IPS-15b (cell line): ENCODE results near the gene SLC12A9.
"Not testable (repeated sequence)": the region's sequence is repeated elsewhere in the genome, so short reads cannot be mapped to it uniquely, and the experiment has no call there.

Experiments
- H3K27me3 ChIP-seq: one replicate; pipeline ENCODE4 v1.6.1; 2013; ENCODE audit warnings: low read length; ENCODE audit not compliant: control insufficient read depth, insufficient read depth
- H3K36me3 ChIP-seq: one replicate; pipeline ENCODE4 v1.6.1; 2013; ENCODE audit warnings: low read length; ENCODE audit not compliant: control insufficient read depth, insufficient read depth
- H3K4me1 ChIP-seq: one replicate; pipeline ENCODE4 v1.6.1; 2013; ENCODE audit warnings: mild to moderate bottlenecking, low read length; ENCODE audit not compliant: control insufficient read depth, insufficient read depth
- H3K4me3 ChIP-seq: one replicate; pipeline ENCODE4 v1.5.1; 2013; ENCODE audit warnings: low read depth, low read length
- H3K9ac ChIP-seq: one replicate; pipeline ENCODE4 v1.6.1; 2013; ENCODE audit warnings: low read depth, mild to moderate bottlenecking, low read length
- H3K9me3 ChIP-seq: one replicate; pipeline ENCODE4 v1.6.1; 2013; ENCODE audit warnings: mild to moderate bottlenecking, low read length; ENCODE audit not compliant: control insufficient read depth, insufficient read depth

The SLC12A9 gene, protein sequence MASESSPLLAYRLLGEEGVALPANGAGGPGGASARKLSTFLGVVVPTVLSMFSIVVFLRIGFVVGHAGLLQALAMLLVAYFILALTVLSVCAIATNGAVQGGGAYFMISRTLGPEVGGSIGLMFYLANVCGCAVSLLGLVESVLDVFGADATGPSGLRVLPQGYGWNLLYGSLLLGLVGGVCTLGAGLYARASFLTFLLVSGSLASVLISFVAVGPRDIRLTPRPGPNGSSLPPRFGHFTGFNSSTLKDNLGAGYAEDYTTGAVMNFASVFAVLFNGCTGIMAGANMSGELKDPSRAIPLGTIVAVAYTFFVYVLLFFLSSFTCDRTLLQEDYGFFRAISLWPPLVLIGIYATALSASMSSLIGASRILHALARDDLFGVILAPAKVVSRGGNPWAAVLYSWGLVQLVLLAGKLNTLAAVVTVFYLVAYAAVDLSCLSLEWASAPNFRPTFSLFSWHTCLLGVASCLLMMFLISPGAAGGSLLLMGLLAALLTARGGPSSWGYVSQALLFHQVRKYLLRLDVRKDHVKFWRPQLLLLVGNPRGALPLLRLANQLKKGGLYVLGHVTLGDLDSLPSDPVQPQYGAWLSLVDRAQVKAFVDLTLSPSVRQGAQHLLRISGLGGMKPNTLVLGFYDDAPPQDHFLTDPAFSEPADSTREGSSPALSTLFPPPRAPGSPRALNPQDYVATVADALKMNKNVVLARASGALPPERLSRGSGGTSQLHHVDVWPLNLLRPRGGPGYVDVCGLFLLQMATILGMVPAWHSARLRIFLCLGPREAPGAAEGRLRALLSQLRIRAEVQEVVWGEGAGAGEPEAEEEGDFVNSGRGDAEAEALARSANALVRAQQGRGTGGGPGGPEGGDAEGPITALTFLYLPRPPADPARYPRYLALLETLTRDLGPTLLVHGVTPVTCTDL

DNA sequence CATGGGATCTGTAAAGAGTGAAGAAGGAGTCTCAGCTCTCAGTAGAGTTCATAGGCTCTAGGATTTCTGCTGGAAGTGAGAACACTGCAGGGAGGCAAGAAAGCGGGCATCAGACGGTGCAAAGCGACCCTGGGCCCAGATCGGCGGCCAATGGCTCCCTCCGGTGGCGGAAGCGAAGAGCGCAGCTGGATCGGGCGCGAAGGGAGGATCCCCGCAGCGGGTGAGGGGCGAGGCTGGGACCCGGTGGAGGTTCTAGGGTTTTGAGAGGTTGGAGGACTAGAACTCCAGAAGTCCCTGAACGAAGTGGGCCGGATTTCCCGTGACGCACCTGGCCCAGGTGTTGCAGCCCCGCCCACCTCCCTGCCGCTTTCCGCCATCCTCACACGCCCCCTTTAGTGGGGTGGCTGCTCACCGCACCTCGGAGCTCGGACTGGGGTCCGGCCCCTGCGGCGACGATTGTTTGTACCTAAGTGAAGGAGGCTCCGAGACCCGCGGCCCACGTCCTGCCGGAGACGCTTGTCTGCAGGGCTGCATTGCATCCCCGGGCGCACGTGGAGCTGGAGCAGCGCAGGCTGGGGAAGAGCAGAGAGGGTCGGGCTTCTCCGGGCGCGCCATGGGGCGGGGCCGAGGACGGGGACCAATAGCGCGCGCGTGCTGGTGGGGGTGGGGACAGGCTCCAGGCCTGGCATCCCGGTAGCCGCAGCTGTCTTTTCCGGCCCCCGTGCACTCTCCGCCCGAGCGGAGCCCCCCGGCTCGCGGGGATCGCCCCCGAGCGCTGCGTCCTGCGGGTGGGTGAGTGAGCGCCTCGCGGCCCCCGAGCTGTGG lies at the start of gene SLC12A9:
Gene SLC12A9 (plus strand): TSS at position 666 of the 825 bp plus-strand sequence. CDS start 1,485 bp downstream, outside the sequence.
- Histone ChIP-seq H3K36me3 (no peaks in the 10 kb centered on the region), H3K27me3 (no peaks in the 10 kb centered on the region), H3K4me1 (peaks cover 3% of the 10 kb centered on the region), H3K9ac (peak within 1 kb of the TSS; percentile 65), H3K9me3 (no peaks in the 10 kb centered on the region), H3K4me3 (peak within 1 kb of the TSS; percentile 93)

DNA sequence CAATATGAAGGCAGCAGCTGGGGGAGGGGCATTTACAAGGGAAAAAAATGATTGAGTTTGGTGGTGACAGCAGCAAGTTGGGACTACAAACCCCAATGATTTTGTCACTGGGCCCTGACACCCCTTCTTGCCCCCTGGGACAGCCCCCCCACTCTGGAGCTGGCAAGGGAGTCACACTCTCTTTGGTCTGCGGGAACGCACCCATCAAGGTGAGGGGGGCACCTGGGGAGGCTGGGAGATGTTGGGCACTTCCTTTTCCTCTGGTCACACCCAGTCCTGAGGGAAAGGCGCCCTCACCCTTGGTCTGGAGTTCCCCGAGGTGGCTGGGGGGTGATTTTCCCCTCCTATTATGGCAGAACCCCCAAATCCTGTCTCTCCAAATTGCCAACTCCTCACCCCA lies 49.6 kb upstream of the SLC12A9 start:
- Histone ChIP-seq H3K4me3 (no peak overlapping the region), H3K27me3 (no peaks in the 10 kb centered on the region), H3K9ac (no peak overlapping the region), H3K9me3 (no peaks in the 10 kb centered on the region), H3K36me3 (peaks cover 51% of the 10 kb centered on the region), H3K4me1 (no peaks in the 10 kb centered on the region)

DNA sequence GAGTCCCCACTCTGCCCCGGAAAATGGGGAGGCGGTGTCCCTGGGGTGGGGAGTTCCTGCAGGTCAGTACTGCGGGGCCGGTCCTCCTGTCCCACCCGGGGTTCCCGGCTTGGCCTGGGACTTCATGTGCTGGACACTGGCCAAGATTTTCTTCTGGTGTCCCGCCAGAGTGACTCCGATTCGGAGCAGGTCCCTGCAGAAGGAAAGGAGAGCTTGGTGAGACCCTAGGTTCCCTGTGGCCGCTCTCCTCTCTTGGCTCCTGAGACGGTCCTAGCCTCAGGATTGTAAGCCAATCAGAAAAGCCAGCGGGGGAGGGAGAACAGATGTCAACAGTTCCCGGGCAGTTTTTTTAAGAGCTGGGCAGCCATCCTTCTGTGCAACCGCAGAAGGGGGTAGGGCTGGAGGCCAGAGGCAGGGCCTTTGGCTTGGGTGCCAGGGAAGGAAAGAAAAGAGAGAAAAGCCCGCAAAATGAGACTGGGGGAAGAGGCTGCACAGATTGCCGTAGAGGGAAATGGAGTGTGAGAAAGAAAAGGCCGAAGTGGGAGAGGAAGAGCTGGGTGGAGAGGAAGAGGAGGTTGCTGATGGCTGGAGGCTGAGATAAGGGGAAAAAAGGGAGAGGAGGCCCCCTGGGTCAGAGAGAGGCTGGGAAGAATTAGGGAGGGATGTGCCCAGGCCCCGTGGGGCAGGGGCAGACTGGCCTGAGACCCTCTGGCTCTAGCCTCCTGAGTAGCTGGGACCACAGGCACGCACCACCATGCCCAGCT lies 48.9 kb upstream of the SLC12A9 start:
- Histone ChIP-seq H3K9ac (no peak overlapping the region), H3K27me3 (no peaks in the 10 kb centered on the region), H3K9me3 (no peaks in the 10 kb centered on the region), H3K4me1 (no peaks in the 10 kb centered on the region), H3K4me3 (no peak overlapping the region), H3K36me3 (peaks cover 54% of the 10 kb centered on the region)

DNA sequence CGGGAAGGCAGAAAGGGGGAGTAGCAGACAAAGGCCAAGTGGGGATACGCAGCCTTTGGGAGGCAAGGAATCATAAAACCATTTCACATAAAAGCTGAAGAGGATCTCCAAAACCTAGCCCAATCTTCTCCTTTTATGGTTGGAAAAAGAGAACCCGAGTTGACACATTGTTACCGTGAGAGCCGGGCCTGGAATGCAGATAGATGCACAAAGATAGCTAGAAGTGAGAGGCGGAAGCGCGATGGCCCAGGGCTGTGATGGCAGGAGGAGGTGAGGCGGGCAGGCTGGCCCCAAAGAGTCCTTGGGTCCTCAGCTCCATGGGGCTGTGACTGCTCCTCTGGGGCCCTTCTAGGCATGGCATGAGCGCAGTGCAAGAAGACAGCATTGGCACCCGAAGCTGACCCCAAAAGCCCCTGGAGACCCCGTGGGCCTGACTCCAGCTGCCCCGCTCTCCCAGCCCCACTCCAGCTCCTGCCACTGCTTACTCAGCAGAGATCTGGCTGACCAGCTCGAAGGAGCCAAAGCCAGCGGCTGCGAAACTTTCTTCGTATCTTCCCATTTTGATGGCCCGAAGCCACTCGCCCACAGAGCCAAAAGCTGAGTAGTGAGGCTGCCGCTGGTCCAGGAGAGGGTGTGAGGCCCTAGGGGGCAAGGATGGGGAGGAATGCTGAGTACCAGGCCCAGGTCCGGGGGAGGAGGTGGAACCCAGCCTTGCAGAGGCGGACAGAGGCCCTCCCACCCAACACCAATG lies 47.7 kb upstream of the SLC12A9 start:
- H3K9ac ChIP-seq: no peak overlapping the region
- H3K4me1 ChIP-seq: no peaks in the 10 kb centered on the region
- H3K36me3 ChIP-seq: peaks cover 65% of the 10 kb centered on the region
- H3K27me3 ChIP-seq: no peaks in the 10 kb centered on the region
- no peak overlapping the region for H3K4me3 ChIP-seq
- no peaks in the 10 kb centered on the region for H3K9me3 ChIP-seq

DNA sequence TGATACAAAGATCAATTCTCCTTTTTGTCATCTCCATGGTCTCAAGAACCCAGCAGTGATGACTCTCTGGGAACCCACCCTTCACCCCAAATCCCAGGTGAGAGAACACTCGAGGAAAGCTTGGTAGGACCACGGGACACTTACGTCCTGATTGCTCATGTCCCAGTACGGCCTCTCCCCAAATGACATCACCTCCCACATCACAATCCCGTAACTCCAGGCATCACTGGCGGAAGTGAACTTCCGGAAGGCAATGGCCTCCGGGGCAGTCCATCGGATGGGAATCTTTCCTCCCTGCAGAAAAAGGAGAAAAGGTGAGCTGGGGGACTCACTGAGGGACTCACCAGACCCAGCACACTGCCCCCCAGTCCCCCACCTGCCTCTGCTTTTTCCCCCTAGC lies 46.2 kb upstream of the SLC12A9 start:
- Histone ChIP-seq H3K27me3 (no peaks in the 10 kb centered on the region), H3K36me3 (peaks cover 71% of the 10 kb centered on the region), H3K9me3 (no peaks in the 10 kb centered on the region), H3K4me1 (no peaks in the 10 kb centered on the region), H3K9ac (no peak overlapping the region), H3K4me3 (no peak overlapping the region)

DNA sequence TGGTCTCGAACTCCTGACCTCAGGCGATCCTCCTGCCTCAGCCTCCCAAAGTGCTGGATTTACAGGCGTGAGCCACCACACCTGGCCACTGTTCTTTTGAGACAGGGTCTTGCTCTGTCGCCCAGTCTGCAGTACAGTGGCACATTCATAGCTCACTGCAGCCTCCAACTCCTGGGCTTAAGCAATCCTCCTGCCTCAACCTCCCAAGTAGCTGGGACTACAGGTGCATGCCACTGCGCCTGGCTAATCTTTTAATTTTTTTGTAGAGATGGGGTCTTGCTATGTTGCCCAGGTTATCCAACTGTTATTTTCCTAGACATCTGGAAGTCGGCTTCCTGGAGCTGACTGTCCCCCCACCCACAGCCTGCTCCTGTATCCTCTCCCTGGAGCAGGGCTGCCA lies 45.6 kb upstream of the SLC12A9 start:
- not testable (repeated sequence) for H3K4me1 ChIP-seq, H3K27me3 ChIP-seq, H3K4me3 ChIP-seq, H3K9ac ChIP-seq, H3K9me3 ChIP-seq
- H3K36me3 ChIP-seq: peaks cover 73% of the 10 kb centered on the region

DNA sequence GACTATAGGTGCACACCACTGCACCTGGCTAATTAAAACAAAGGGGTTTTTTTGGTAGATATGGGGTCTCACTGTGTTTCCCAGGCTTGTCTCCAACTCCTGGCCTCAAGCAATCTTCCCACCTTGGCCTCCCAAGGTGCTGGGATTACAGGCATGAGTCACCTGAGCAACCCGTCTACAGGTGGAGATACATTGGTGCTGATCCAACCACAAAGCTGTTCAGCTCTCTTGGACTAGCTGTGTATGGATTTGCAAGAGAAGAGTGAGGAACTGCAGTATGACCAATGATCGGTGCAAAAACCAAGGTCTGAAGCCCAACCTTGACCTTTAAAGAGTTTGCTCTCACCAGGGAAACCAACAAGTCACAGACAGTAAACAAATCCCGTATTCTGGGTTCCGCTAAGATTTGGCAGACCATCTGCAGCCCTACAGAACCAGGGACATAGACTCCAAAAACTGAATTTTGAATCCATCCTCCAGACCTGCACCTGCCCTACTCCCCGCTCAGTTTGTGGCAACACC lies 44.1 kb upstream of the SLC12A9 start:
- H3K27me3 ChIP-seq: no peaks in the 10 kb centered on the region
- H3K36me3 ChIP-seq: peaks cover 74% of the 10 kb centered on the region
- H3K9ac ChIP-seq: no peak overlapping the region
- H3K4me1 ChIP-seq: no peaks in the 10 kb centered on the region
- no peaks in the 10 kb centered on the region for H3K9me3 ChIP-seq
- H3K4me3 ChIP-seq: no peak overlapping the region

DNA sequence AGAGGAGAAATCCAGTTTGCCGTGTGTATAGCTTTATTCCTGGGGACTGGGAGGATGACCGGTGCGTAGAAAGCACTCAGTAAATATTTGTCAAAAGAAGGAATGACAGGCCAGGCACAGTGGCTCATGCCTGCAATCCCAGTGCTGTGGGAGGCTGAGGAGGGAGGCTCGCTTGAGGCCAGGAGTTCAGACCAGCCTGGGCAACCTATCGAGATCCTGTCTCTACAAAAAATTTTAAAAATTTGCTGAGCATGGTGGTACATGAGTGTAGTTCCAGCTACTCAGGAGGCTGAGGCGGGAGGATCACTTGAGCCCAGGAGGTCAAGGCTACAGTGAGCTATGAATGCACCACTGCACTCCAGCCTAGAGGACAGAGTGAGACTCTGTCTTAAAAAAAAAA lies 41.0 kb upstream of the SLC12A9 start:
- Histone ChIP-seq H3K27me3 (no peaks in the 10 kb centered on the region), H3K9ac (no peak overlapping the region), H3K4me1 (no peaks in the 10 kb centered on the region), H3K4me3 (no peak overlapping the region), H3K9me3 (no peaks in the 10 kb centered on the region), H3K36me3 (peaks cover 72% of the 10 kb centered on the region)

DNA sequence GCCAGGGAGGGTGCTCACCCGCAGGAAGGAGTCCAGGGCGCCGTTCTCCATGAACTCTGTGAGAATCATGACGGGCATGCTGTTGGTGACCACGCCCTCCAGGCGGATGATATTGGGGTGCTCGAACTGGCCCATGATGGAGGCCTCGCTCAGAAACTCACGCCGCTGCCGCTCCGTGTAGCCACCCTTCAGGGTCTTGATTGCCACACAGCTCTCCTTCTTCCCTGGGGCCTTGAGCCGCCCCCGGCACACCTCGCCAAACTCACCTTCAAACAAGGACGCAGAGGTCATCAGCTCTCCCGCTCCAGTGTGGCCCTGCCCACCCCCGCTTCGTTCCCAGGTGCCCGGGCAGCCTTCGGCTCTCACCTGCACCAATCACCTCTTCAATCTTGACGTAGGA lies 39.8 kb upstream of the SLC12A9 start:
- H3K27me3 ChIP-seq: no peaks in the 10 kb centered on the region

DNA sequence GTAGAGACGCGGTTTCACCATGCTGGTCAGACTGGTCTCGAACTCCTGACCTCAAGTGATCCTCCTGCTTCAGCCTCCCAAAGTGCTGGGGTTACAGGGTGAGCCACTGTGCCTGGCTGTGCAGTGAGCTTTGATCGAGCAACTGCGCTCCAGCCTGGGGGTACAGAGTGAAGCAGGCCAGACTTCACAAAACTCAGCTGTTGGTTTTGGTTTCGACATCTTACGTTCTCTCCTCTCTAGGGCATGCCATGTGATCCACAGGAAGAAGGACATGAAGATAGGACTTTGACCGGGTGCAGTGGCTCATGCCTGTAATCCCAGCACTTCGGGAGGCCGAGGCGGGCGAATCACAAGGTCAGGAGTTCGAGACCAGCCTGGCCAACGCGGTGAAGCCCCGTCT lies 36.0 kb upstream of the SLC12A9 start:
- not testable (repeated sequence) for H3K4me1 ChIP-seq, H3K27me3 ChIP-seq, H3K4me3 ChIP-seq, H3K9me3 ChIP-seq, H3K9ac ChIP-seq
- H3K36me3 ChIP-seq: peaks cover 75% of the 10 kb centered on the region

More for the DNA sequence above, 39.8 kb upstream of the SLC12A9 start:
- H3K4me3 ChIP-seq: no peak overlapping the region
- no peaks in the 10 kb centered on the region for H3K9me3 ChIP-seq
- peaks cover 68% of the 10 kb centered on the region for H3K36me3 ChIP-seq
- no peak overlapping the region for H3K9ac ChIP-seq
- H3K4me1 ChIP-seq: no peaks in the 10 kb centered on the region
